ENCODE results near the gene PAIP2B. TPM values are rescaled to one million over a fixed set of nuclear protein-coding genes. Genes with fewer than 3 reads are reported as not detected.

PAIP2B gene
- total and polyA plus RNA-seq, 2 of the 4 experiments (the other 2 are of a cell fraction): 0.15 to 0.18 TPM

DNA sequence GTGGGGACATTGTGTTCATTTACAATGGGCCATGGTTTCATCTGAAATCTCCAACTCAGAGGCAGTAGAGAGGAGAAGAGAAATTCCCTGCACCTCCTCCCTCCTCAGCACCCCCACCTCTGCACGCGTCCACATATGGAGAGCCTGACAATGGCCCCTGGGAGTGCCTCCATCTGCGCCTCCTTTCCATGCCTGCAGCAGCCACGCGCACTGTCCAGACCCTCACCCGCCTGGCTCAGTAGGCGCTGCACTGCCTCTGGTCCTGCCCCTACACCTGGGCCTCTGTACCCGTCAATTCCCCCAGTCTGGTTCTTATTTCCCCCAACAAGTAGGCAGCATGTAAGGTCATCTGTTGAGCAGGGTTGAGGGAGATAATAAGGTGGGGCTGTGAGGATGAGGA is 72.6 kb downstream of the PAIP2B start:
- ChIA-PET CTCF (no interaction called here), POLR2A (ENCODE audit: unreplicated experiment) (interaction anchor here (1.1 kb wide), 1 partner anchor 12 kb away, joined by 3 read pairs; no protein-coding TSS in a partner anchor)
- Histone ChIP-seq H3K4me1 (ENCODE audit: control insufficient read depth, insufficient read depth, low read length) (peaks cover 2% of the 10 kb centered on the region; the same call in 1 of the 2 replicates), H3K9me1 (ENCODE audit: insufficient read depth, low read length) (no peaks in the 10 kb centered on the region), H3K27ac (ENCODE audit: insufficient read depth, low read length) (no peak overlapping the region), H3K9me3 (ENCODE audit: control insufficient read depth, insufficient read depth, low read length) (no peaks in the 10 kb centered on the region), H3K79me1 (ENCODE audit: low read depth in 1 of 2, low read length in 2 of 2) (no peaks in the 10 kb centered on the region), H3K23ac (ENCODE audit: low read depth, low read length) (no peak overlapping the region), H2AK5ac (ENCODE audit: low read depth, low read length) (no peak overlapping the region), H3K4me3 (ENCODE audit: insufficient read depth, low read depth, low read length) (no peak overlapping the region), H4K8ac (ENCODE audit: low read depth in 2 of 2, low read length in 2 of 2) (no peak overlapping the region), H2AK9ac (replicated peaks; ENCODE audit: low read depth, low read length, poor library complexity) (no peak overlapping the region), H2BK120ac (ENCODE audit: low read depth, low read length) (no peak overlapping the region), H4K91ac (ENCODE audit: insufficient read depth, low read depth, low read length) (no peak overlapping the region), H2BK15ac (ENCODE audit: low read depth, low read length) (no peak overlapping the region), H3K9ac (ENCODE audit: low read depth, low read length) (no peak overlapping the region), H3K14ac (replicated peaks; ENCODE audit: low read depth, low read length) (no peak overlapping the region), H4K5ac (ENCODE audit: low read depth, low read length) (no peak overlapping the region), H3K4ac (ENCODE audit: low read depth, low read length) (no peak overlapping the region), H3K36me3 (ENCODE audit: control insufficient read depth, insufficient read depth, low read length) (peaks cover 9% of the 10 kb centered on the region), H3K56ac (ENCODE audit: extremely low read depth, insufficient read depth, low read length) (no peak overlapping the region), H2BK5ac (ENCODE audit: low read depth, low read length, poor library complexity, severe bottlenecking) (no peak overlapping the region), H3K18ac (ENCODE audit: low read depth, low read length) (no peak overlapping the region), H2BK20ac (ENCODE audit: low read depth, low read length) (no peak overlapping the region), H2AFZ (replicated peaks; ENCODE audit: low read length, poor library complexity) (no peak overlapping the region), H4K20me1 (ENCODE audit: insufficient read depth, low read length) (no peaks in the 10 kb centered on the region), H3K4me2 (ENCODE audit: low read depth, low read length) (no peak overlapping the region), H3K27me3 (ENCODE audit: control insufficient read depth, insufficient read depth, low read length) (peaks cover 8% of the 10 kb centered on the region; the same call in 1 of the 2 replicates)
- in situ Hi-C loops (cut with MboI; ENCODE audit: low sequenced_read_pairs) (loop anchor here (10.0 kb wide), 1 partner anchor 351 kb away; no protein-coding TSS in a partner anchor), intact Hi-C loops (cut with micrococcal nuclease) (no loop called here), dilution Hi-C loops (cut with HindIII; ENCODE audit: low sequenced_read_pairs, unreplicated experiment) (no loop called here)
- WGBS, 2 experiments (ENCODE audit: extremely low coverage in 2 of 2, insufficient read length in 1 of 2): 89% methylated on average over 3 of the region's 8 CpGs; no CpG with 5 or more reads in 1 of the 2 experiments
- ATAC-seq (ENCODE audit: low read depth) (no peak), DNase-seq (no peak)
- BruUV-seq (replicated peaks): no TSS peak
- no peak for TF ChIP-seq MAFK (IDR thresholded peaks at IDR 0.05; ENCODE audit: low read depth, low read length)

All from IMR-90 (cell line).